Stimulated activated CD8-positive, alpha-beta memory T cell treated with anti-CD3 and anti-CD28 coated beads, Interleukin-4, amount 100 ng/mL, for 24 hours (primary cell): Measurements from ENCODE around the gene PDZRN3.

Experiments used
- DNase-seq: peaks from one replicate; pipeline ENCODE4 v3.0.0-alpha.2; 2020; ENCODE audit warnings: low read depth

PDZRN3 gene

GRCh38 chr3:73384091-73384906 lies 240.4 kb downstream of the PDZRN3 start:
- no peak for DNase-seq

DNA sequence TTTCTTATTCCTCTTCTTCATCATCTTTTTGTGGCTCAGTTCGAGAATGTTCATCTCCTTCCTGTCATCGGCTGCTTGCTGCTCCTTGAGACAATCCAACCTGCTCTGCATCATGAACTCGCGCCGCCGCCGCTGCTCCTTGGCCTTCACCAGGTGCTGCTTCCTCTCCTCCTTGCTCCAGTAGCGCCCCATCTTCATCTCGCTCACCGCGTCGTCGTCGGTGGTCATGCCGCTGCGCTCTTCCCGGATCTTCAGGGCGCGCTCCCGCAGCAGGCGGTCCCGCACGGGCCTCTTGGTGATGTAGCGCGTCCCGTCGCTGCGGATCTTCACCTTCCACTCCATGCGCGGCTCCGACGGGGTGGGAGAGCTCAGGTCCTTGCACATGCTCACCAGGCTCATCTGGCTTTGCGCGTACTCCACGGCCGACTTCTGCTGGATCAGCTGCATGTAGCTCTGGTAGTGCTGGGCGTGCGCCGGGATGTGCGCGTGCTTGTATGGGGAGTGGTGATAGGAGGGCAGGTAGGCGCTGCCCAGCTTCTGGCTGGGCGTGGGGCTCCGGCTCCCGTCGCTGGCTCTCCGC lies 241.2 kb downstream of the PDZRN3 start:
- DNase-seq, result no peak

GRCh38 chr3:73381551-73381950 lies 243.2 kb downstream of the PDZRN3 start:
- DNase-seq, result no peak

GRCh38 chr3:73380735-73381532 lies 243.8 kb downstream of the PDZRN3 start:
- DNase-seq, result no peak

- no peak for DNase-seq
These were observed 245.3 kb downstream of the PDZRN3 start for GRCh38 chr3:73379465-73379864.

GRCh38 chr3:73378207-73378606 lies 246.5 kb downstream of the PDZRN3 start:
- DNase-seq, result no peak

DNA sequence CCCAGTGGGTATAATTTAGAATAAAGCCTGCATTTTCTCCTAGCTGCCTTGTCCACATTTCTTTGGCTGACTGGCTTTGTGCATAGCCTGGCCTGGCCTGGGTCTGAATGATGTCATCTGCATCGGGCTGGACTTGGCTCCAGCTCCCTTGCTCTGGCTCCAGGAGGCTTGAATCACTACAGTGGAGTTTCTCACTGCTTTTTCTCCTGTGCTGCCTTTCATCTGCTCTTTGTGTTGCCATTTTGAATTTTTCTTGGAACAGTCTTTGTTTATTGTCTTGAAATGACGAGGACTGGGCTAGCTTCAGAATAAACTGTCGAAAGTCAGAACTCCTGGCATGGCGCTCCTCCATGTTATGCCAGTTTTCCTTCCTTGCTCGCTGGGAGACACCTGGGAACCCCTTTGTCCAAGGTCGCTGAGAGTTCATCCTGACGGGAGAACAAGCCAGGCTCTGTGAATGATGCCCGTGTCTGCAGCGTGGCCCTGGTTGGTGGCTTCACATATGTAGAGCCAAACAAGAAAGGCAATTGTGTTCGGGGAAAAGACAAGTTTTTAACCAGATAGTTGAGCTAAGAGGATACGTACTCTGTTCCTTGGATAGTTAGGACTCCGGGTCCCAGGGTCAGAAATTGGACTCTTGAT lies 258.9 kb downstream of the PDZRN3 start:
- no peak for DNase-seq

GRCh38 chr3:73364517-73364916 lies 260.2 kb downstream of the PDZRN3 start:
- DNase-seq, result no peak

GRCh38 chr3:73363093-73363492 lies 261.6 kb downstream of the PDZRN3 start:
- no peak for DNase-seq

DNA sequence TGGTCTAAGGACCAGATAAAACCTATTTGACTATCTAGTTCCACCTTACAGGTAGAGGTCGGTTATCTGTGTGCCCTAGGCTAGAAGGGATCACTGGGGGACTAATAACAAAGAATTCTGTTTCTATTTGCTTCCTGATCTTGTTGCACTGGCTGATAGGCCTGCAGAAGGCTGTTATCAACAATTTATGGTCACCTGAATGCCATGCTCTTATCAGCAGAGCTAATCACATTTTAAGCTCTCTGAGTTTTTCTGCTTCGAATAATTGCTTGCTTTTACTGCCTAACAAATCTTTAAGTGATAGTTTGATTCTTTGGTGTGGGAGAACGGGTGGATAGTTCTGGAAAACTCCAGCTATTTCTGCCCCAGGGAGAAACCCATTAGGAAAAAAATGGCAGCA lies 263.1 kb downstream of the PDZRN3 start:
- DNase-seq, result no peak

DNA sequence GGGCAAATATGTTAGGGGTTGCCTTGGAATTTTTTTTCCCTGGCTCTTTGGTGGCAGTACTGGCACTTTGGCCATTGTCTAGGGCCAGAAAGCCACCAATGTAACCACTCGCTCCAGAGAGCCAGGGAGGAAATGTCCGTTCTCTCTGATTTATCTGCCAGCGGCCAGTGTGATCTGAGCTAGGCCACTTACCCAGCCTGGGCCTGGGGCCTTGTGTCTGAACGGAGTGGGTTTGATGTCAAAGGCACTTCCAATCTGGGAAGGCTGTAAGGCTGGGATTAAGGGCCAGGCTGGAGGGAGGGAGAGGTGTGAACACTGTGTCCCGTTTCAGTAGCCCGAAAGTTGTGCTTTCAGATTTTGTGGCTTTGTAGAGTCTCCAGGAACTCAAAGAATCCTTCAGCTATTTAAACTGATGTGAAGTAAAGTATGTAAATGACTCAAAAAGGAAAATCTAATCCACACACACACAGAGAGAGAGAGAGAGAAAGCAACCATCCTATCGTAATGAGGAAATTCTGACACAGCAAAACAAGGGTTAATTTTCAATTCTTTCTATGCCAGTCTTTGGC lies 271.0 kb downstream of the PDZRN3 start:
- no peak for DNase-seq

DNA sequence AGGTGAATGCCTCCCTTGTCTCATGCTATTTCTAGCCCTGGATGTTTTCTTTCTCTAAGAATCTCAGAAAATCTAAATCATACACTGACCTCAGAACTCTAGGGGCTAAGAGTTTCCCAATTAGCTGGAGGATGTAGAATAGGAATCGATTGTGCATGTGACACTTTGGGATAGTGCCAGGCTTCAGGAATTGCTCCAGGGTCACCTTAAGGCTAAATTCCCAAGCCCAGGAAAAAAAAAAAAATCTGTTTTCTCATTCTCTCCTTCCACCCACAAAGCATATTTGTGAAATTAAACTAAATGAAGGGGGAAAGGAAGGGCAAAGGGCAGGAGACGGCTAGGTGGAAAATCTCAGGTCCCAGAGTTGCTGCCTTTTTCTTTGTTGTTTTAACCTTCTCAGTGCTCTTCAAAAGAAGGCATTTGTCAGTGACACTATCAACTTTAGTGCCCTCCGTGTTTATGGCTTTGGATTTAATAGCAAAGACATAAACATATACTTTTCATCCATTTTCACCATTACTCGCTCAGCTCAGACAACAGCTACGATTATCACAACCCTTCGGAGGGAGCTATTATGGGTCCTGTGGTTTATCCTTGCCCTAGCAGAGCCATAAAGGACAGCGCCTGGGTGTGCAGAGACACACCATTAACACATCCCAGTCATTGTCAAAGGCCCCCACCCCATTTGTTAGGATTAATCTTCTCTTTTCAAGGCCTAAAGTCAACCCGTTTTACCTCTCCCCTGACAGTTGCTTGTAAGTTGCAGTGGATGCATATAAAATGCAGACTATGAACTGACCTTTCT lies 271.7 kb downstream of the PDZRN3 start:
- DNase-seq, result no peak

- DNase-seq, result no peak
These were observed 273.2 kb downstream of the PDZRN3 start for GRCh38 chr3:73351423-73352071.

DNA sequence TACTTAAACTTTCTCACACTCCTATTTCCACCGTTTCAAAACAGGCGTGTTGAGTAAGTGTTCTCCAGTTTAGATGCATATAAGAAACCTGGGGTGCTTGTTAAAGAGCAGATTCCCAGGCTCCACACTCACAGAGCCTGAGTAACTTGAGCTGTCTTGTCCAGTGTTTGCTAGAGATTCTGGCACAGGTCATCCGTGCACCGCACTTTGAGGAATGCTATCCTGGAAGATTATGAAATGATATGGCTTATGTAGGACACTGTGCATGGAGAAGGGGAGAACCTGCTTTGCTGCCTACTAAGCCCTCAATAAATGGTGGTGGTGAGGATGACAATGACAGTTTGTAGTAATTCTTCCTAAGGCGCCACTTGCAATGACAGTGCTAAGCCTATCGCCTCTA lies 273.7 kb downstream of the PDZRN3 start:
- DNase-seq, result no peak

- DNase-seq, result no peak
These were observed 275.1 kb downstream of the PDZRN3 start for GRCh38 chr3:73349657-73350056.

GRCh38 chr3:73342077-73342476 lies 282.7 kb downstream of the PDZRN3 start:
- DNase-seq, result no peak

DNA sequence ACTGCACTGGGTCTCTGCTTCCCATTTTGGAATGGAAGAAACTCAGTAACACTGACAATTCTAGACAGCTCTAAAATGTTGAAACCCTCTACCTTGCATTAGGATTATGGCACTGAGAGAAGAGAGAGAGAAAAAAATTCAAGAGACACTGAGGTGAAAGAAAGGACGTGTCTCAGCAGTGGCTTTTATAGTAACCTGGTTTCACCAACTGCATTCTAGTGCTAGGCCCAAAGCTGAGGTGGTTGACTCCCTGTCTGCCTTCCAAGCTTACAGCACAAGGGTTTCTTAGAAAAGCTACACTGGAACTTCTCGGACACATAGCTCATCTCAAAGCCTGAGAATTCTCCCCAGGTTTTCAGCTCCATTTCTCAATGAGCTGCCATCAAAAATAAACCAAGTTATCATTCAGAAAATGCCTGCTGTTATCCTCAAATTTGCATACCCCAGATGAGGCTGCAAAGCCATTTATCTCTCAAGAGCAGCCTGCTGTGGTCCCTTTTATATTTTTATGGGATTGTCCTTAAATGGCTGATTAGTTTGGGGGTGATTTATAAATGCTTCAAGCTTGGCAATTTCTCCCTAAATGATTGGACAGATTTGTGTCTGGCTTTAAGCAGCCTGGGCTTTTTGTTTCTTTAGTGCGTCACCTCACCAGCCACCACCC lies 283.3 kb downstream of the PDZRN3 start:
- DNase-seq, result no peak

DNA sequence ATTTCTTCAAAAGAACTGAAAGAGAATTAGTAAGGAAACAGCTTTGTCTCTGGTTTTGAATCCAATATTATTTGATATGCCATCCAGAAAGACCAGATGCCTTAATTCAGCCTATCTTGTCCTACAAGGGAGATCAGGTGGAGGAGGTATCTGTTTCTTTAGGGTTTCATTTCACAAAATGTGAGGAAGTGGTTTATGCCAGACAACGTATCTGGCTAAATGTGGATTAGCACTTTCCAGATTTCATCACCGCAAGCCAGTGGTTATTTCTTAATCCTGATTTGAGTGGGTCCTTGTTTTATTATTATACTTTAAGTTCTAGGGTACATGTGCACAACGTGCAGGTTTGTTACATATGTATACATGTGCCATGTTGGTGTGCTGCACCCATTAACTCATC lies 292.2 kb downstream of the PDZRN3 start:
- no peak for DNase-seq
